H9 (cell line): ENCODE data around the gene LCE3A. TPM values are rescaled to one million over a fixed set of nuclear protein-coding genes. Genes with fewer than 3 reads are reported as not detected.

Source experiments
- DNase-seq: peaks from one replicate; pipeline ENCODE4 v3.0.0-alpha.2; 2017
- H2AFZ ChIP-seq: one replicate; pipeline ENCODE4 v1.6.1; 2013; ENCODE audit warnings: mild to moderate bottlenecking, low read length, control low read depth, moderate library complexity
- H2AK5ac ChIP-seq: 2 replicates; pipeline ENCODE4 v1.6.1; 2013; ENCODE audit warnings: low read length, control low read depth, mixed read lengths; ENCODE audit not compliant: insufficient read length
- H2BK120ac ChIP-seq: one replicate; pipeline ENCODE4 v1.6.1; 2013; ENCODE audit warnings: low read depth, mild to moderate bottlenecking, low read length, control low read depth, inconsistent platforms; ENCODE audit not compliant: poor library complexity, severe bottlenecking
- H2BK12ac ChIP-seq: 2 replicates; pipeline ENCODE4 v1.6.1; 2013; ENCODE audit warnings: low read length, control low read depth, mixed read lengths, low read depth; ENCODE audit not compliant: insufficient read length
- H2BK15ac ChIP-seq: 2 replicates; pipeline ENCODE4 v1.6.1; 2013; ENCODE audit warnings: low read depth, low read length, control low read depth
- H2BK20ac ChIP-seq: one replicate; pipeline ENCODE4 v1.6.1; 2013; ENCODE audit warnings: low read depth, mild to moderate bottlenecking, low read length, control low read depth, inconsistent platforms; ENCODE audit not compliant: poor library complexity, severe bottlenecking
- H2BK5ac ChIP-seq: 2 replicates; pipeline ENCODE4 v1.6.1; 2013; ENCODE audit warnings: low read length, control low read depth, mixed read lengths; ENCODE audit not compliant: insufficient read length
- H3K14ac ChIP-seq: 2 replicates; pipeline ENCODE4 v1.6.1; 2013; ENCODE audit warnings: low read length, control low read depth; ENCODE audit not compliant: insufficient read depth
- H3K18ac ChIP-seq: 2 replicates; pipeline ENCODE4 v1.6.1; 2013; ENCODE audit warnings: low read depth, mild to moderate bottlenecking, mixed read lengths, low read length, control low read depth; ENCODE audit not compliant: insufficient read length
- H3K23ac ChIP-seq: 2 replicates; pipeline ENCODE4 v1.6.1; 2013; ENCODE audit warnings: low read length, control low read depth, mixed read lengths, low read depth; ENCODE audit not compliant: insufficient read length
- H3K23me2 ChIP-seq: 2 replicates; pipeline ENCODE4 v1.6.1; 2013; ENCODE audit warnings: low read depth, mild to moderate bottlenecking, mixed read lengths, low read length, control low read depth; ENCODE audit not compliant: insufficient read length, poor library complexity, severe bottlenecking
- H3K27ac ChIP-seq: 2 replicates; pipeline ENCODE4 v1.5.1; 2013; ENCODE audit warnings: low read length, control low read depth, mixed read lengths, low read depth; ENCODE audit not compliant: insufficient read length
- H3K27me3 ChIP-seq: 2 replicates; pipeline ENCODE4 v1.6.1; 2013; ENCODE audit warnings: low read length, control low read depth, inconsistent platforms; ENCODE audit not compliant: insufficient read depth
- H3K4ac ChIP-seq: 2 replicates; pipeline ENCODE4 v1.6.1; 2013; ENCODE audit warnings: low read depth, mild to moderate bottlenecking, control low read depth, inconsistent platforms, low read length, moderate library complexity
- H3K4me1 ChIP-seq: 2 replicates; pipeline ENCODE4 v1.6.1; 2013; ENCODE audit warnings: low read length, control low read depth, inconsistent platforms; ENCODE audit not compliant: insufficient read depth
- H3K4me2 ChIP-seq: 2 replicates; pipeline ENCODE4 v1.6.1; 2013; ENCODE audit warnings: low read length, control low read depth, mixed read lengths; ENCODE audit not compliant: insufficient read length, insufficient read depth
- H3K56ac ChIP-seq: 2 replicates; pipeline ENCODE4 v1.6.1; 2013; ENCODE audit warnings: low read depth, mild to moderate bottlenecking, mixed read lengths, low read length, control low read depth; ENCODE audit not compliant: insufficient read length
- H3K79me1 ChIP-seq: 2 replicates; pipeline ENCODE4 v1.6.1; 2013; ENCODE audit warnings: low read depth, mild to moderate bottlenecking, moderate library complexity, low read length, control low read depth, inconsistent platforms; ENCODE audit not compliant: insufficient read depth, poor library complexity, severe bottlenecking
- H3K79me2 ChIP-seq: 2 replicates; pipeline ENCODE4 v1.6.1; 2013; ENCODE audit warnings: low read length, control low read depth, inconsistent platforms; ENCODE audit not compliant: insufficient read depth
- H3K9ac ChIP-seq: 2 replicates; pipeline ENCODE4 v1.6.1; 2013; ENCODE audit warnings: low read length, control low read depth, mixed read lengths; ENCODE audit not compliant: insufficient read length; ENCODE audit errors: extremely low read depth
- H3K9me3 ChIP-seq: one replicate; pipeline ENCODE4 v1.6.1; 2013; ENCODE audit warnings: low read depth, low read length, inconsistent platforms; ENCODE audit not compliant: control insufficient read depth
- H3T11ph ChIP-seq: one replicate; pipeline ENCODE4 v1.6.1; 2013; ENCODE audit warnings: mild to moderate bottlenecking, low read length, control low read depth, inconsistent platforms
- H4K20me1 ChIP-seq: one replicate; pipeline ENCODE4 v1.6.1; 2013; ENCODE audit not compliant: control insufficient read depth, insufficient read length, insufficient read depth
- H4K5ac ChIP-seq: 2 replicates; pipeline ENCODE4 v1.6.1; 2013; ENCODE audit warnings: low read depth, mild to moderate bottlenecking, mixed read lengths, low read length, control low read depth; ENCODE audit not compliant: insufficient read length
- H4K8ac ChIP-seq: replicated peaks from 2 replicates; pipeline ENCODE4 v1.6.1; 2013; ENCODE audit warnings: low read length, control low read depth, mixed read lengths, low read depth; ENCODE audit not compliant: insufficient read length
- H4K91ac ChIP-seq: 2 replicates; pipeline ENCODE4 v1.6.1; 2013; ENCODE audit warnings: low read depth, mild to moderate bottlenecking, moderate library complexity, mixed read lengths, low read length, control low read depth; ENCODE audit not compliant: insufficient read length
- H3K27ac Mint-ChIP-seq, 3 experiments: 2 replicates in 2 of 3; 3 replicates in 1 of 3; pipeline ENCODE4 v1.8.0; 2020 to 2021; ENCODE audit warnings: mixed read lengths in 3 of 3, mild to moderate bottlenecking in 1 of 3, moderate library complexity in 1 of 3
- H3K27me3 Mint-ChIP-seq: 2 replicates; pipeline ENCODE4 v1.8.0; 2021; ENCODE audit warnings: low read depth, mild to moderate bottlenecking, moderate library complexity, mixed read lengths
- H3K36me3 Mint-ChIP-seq, 3 experiments: 2 replicates in 2 of 3; 3 replicates in 1 of 3; pipeline ENCODE4 v1.8.0; 2020 to 2021; ENCODE audit warnings: low read depth in 3 of 3, mixed read lengths in 3 of 3; ENCODE audit not compliant: insufficient read depth in 1 of 3
- H3K4me1 Mint-ChIP-seq, 2 experiments: 2 replicates each; pipeline ENCODE4 v1.8.0; 2020; ENCODE audit warnings: mixed read lengths in 2 of 2
- H3K4me3 Mint-ChIP-seq, 2 experiments: 2 replicates in 1 of 2; 3 replicates in 1 of 2; pipeline ENCODE4 v1.8.0; 2020 to 2021; ENCODE audit warnings: mild to moderate bottlenecking in 2 of 2, mixed read lengths in 2 of 2, moderate library complexity in 1 of 2
- H3K9me3 Mint-ChIP-seq, 2 experiments: 2 replicates in 1 of 2; 3 replicates in 1 of 2; pipeline ENCODE4 v1.8.0; 2020; ENCODE audit warnings: mild to moderate bottlenecking in 2 of 2, mixed read lengths in 2 of 2, moderate library complexity in 1 of 2
- WGBS: extraction: QIAGEN DNeasy Blood & Tissue Kit; methylation state at CpG from one replicate; pipeline ENCODE4 v1.1.7; 2013; ENCODE audit warnings: missing lambda C conversion rate, low lambda C conversion rate, mixed read lengths; ENCODE audit not compliant: insufficient read length; ENCODE audit errors: extremely low coverage; 5-methylcytosine and 5-hydroxymethylcytosine counted together
- total RNA-seq: library from RNA; stranded (reverse); gene quantifications from 2 replicates; pipeline ENCODE4 v1.2.1, GENCODE V29; 2021
- TF ChIP-seq, protein P1 (sequence below): fragments of 200-600 bp; sonication (generic); conservative IDR thresholded peaks from 3 replicates; pipeline ENCODE4 v1.8.0; 2021; ENCODE audit warnings: antibody characterized with exemption, mild to moderate bottlenecking

LCE3A gene
- total RNA-seq, 1 experiment from 2014 or later = not detected

DNA sequence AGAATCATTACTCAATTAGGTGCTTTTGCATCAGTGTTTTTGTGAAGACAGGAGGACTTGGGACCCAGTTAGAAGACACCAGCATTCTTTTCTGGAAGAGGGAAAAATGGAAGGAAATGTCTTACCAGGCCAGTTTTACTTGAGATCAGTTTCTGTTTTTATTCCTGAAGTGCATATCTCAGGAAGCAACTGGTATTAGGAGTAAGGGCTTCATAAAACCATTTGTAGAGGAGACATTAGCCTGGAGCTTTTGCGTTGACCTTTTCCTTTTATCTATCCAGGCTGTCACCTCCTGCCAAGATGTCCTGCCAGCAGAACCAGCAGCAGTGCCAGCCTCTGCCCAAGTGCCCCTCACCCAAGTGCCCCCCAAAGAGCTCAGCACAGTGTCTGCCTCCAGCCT is 9.4 kb downstream of the LCE3A start, which contains the start of gene LCE3B:
Gene LCE3B (plus strand): TSS at position 301 of the 400 bp plus-strand sequence. CDS start 0 bp downstream, at position 301.
- Histone ChIP-seq H2BK5ac (no peak within 1 kb of the TSS), H4K5ac (no peak within 1 kb of the TSS), H2AK5ac (no peak within 1 kb of the TSS), H3K9ac (no peak within 1 kb of the TSS), H2BK12ac (no peak within 1 kb of the TSS), H4K91ac (no peak within 1 kb of the TSS), H2BK15ac (no peak within 1 kb of the TSS), H2AFZ (no peak within 1 kb of the TSS), H3K79me2 (no peaks in the 10 kb centered on the region), H3K79me1 (no peaks in the 10 kb centered on the region), H3K27me3 (no peaks in the 10 kb centered on the region), H3K27ac (no peak within 1 kb of the TSS), H3K18ac (no peak within 1 kb of the TSS), H4K20me1 (no peaks in the 10 kb centered on the region), H4K8ac (no peak within 1 kb of the TSS), H3K23ac (no peak within 1 kb of the TSS), H2BK20ac (no peak within 1 kb of the TSS), H3K14ac (no peak within 1 kb of the TSS), H3K4ac (no peak within 1 kb of the TSS), H3K4me2 (no peak within 1 kb of the TSS), H3K4me1 (no peaks in the 10 kb centered on the region), H3K56ac (no peak within 1 kb of the TSS), H2BK120ac (no peak within 1 kb of the TSS), H3K23me2 (no peaks in the 10 kb centered on the region), H3T11ph (no peak within 1 kb of the TSS), H3K9me3 (peaks cover 63% of the 10 kb centered on the region)
- no peak for DNase-seq
- Mint-ChIP-seq H3K27ac (no peak within 1 kb of the TSS), H3K36me3 (peaks cover 0 to 8% (median 2%) of the 10 kb centered on the region in 3 experiments; a peak in 3 of 7 replicates), H3K9me3 (peaks cover 68 to 76% of the 10 kb centered on the region in 2 experiments), H3K4me1 (no peaks in the 10 kb centered on the region), H3K4me3 (no peak within 1 kb of the TSS), H3K27me3 (no peaks in the 10 kb centered on the region)
- TF ChIP-seq, protein P1, sequence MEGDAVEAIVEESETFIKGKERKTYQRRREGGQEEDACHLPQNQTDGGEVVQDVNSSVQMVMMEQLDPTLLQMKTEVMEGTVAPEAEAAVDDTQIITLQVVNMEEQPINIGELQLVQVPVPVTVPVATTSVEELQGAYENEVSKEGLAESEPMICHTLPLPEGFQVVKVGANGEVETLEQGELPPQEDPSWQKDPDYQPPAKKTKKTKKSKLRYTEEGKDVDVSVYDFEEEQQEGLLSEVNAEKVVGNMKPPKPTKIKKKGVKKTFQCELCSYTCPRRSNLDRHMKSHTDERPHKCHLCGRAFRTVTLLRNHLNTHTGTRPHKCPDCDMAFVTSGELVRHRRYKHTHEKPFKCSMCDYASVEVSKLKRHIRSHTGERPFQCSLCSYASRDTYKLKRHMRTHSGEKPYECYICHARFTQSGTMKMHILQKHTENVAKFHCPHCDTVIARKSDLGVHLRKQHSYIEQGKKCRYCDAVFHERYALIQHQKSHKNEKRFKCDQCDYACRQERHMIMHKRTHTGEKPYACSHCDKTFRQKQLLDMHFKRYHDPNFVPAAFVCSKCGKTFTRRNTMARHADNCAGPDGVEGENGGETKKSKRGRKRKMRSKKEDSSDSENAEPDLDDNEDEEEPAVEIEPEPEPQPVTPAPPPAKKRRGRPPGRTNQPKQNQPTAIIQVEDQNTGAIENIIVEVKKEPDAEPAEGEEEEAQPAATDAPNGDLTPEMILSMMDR = no peak
- WGBS = no CpG with 5 or more reads among the region's 1 CpG
